ENCODE measurements around the gene ATP6V0B. TPM values are rescaled to one million over a fixed set of nuclear protein-coding genes. Genes with fewer than 3 reads are reported as not detected.

Gene ATP6V0B
- total and polyA plus RNA-seq, 9 of the 15 experiments (the other 6 are each of a cell fraction or from before 2014, with no cell fraction given), result 137 to 328 (median 220) TPM

DNA sequence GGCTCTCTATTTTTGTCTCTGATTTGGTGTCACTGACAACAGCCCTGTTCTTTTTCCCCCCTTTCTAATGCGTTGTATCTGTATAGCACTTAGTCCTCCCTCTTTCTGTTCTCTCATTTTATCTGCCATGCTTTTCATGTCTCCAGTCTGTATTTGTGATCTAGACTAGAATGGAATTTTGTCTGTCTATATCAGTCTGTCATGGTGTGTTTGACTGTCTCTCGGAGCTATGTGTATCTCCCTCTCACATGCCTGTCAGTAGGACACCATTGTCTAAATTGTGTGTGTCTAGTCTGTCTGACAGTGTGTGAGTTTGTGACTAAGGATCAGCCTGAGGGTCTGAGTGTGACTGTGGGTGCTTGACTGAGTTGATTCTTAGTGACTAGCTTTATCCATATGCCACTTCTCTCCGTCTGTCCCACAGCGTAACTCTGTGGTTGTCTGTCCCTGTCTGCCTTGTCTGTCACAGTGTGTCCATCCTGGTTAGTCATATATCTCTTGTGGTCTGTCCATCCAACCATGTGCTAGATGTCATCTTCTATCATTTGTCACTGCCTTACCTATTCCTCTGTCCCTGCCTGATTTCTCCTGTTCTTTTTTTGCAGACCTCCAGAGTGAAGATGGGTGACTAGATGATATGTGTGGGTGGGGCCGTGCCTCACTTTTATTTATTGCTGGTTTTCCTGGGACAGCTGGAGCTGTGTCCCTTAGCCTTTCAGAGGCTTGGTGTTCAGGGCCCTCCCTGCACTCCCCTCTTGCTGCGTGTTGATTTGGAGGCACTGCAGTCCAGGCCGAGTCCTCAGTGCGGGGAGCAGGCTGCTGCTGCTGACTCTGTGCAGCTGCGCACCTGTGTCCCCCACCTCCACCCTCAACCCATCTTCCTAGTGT is 2.9 kb downstream of the ATP6V0B start (continued):
- TF ChIP-seq TFAM (CRISPR knock-in tag; conservative IDR thresholded peaks at IDR 0.05) (no peak), ZNF778 (CRISPR knock-in tag; IDR thresholded peaks at IDR 0.05) (no peak), HDGF (IDR thresholded peaks at IDR 0.05) (0 out of 2 replicates have a peak, but pooled peaks have one; percentile 52), ZNF140 (CRISPR knock-in tag; IDR thresholded peaks at IDR 0.05) (no peak), EGR1 (conservative IDR thresholded peaks at IDR 0.05) (0 out of 2 replicates have a peak, but pooled peaks have one; percentile 13)
- TF ChIP-seq, protein P1, sequence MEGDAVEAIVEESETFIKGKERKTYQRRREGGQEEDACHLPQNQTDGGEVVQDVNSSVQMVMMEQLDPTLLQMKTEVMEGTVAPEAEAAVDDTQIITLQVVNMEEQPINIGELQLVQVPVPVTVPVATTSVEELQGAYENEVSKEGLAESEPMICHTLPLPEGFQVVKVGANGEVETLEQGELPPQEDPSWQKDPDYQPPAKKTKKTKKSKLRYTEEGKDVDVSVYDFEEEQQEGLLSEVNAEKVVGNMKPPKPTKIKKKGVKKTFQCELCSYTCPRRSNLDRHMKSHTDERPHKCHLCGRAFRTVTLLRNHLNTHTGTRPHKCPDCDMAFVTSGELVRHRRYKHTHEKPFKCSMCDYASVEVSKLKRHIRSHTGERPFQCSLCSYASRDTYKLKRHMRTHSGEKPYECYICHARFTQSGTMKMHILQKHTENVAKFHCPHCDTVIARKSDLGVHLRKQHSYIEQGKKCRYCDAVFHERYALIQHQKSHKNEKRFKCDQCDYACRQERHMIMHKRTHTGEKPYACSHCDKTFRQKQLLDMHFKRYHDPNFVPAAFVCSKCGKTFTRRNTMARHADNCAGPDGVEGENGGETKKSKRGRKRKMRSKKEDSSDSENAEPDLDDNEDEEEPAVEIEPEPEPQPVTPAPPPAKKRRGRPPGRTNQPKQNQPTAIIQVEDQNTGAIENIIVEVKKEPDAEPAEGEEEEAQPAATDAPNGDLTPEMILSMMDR (IDR thresholded peaks at IDR 0.05 in 2 of 3, conservative IDR thresholded peaks at IDR 0.05 in 1 of 3; ENCODE audit: insufficient read depth in 2 of 3, low read depth in 1 of 3, low read length in 3 of 3), result no peak
- TF ChIP-seq, protein P2, sequence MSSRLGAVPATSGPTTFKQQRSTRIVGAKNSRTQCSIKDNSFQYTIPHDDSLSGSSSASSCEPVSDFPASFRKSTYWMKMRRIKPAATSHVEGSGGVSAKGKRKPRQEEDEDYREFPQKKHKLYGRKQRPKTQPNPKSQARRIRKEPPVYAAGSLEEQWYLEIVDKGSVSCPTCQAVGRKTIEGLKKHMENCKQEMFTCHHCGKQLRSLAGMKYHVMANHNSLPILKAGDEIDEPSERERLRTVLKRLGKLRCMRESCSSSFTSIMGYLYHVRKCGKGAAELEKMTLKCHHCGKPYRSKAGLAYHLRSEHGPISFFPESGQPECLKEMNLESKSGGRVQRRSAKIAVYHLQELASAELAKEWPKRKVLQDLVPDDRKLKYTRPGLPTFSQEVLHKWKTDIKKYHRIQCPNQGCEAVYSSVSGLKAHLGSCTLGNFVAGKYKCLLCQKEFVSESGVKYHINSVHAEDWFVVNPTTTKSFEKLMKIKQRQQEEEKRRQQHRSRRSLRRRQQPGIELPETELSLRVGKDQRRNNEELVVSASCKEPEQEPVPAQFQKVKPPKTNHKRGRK (tag; IDR thresholded peaks at IDR 0.05), result no peak
- TF ChIP-seq, protein P3, sequence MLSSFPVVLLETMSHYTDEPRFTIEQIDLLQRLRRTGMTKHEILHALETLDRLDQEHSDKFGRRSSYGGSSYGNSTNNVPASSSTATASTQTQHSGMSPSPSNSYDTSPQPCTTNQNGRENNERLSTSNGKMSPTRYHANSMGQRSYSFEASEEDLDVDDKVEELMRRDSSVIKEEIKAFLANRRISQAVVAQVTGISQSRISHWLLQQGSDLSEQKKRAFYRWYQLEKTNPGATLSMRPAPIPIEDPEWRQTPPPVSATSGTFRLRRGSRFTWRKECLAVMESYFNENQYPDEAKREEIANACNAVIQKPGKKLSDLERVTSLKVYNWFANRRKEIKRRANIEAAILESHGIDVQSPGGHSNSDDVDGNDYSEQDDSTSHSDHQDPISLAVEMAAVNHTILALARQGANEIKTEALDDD (IDR thresholded peaks at IDR 0.05), result peak; percentile 46; the same call in 1 of the 2 replicates
- TF ChIP-seq, protein P4, sequence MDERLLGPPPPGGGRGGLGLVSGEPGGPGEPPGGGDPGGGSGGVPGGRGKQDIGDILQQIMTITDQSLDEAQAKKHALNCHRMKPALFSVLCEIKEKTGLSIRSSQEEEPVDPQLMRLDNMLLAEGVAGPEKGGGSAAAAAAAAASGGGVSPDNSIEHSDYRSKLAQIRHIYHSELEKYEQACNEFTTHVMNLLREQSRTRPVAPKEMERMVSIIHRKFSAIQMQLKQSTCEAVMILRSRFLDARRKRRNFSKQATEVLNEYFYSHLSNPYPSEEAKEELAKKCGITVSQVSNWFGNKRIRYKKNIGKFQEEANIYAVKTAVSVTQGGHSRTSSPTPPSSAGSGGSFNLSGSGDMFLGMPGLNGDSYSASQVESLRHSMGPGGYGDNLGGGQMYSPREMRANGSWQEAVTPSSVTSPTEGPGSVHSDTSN (CRISPR knock-in tag; IDR thresholded peaks at IDR 0.05; ENCODE audit: low read depth), result no peak
- TF ChIP-seq, protein P4 (tag; conservative IDR thresholded peaks at IDR 0.05; ENCODE audit: low read depth), result 0 out of 2 replicates have a peak, but pooled peaks have one; percentile 44
- TF ChIP-seq, protein P5, sequence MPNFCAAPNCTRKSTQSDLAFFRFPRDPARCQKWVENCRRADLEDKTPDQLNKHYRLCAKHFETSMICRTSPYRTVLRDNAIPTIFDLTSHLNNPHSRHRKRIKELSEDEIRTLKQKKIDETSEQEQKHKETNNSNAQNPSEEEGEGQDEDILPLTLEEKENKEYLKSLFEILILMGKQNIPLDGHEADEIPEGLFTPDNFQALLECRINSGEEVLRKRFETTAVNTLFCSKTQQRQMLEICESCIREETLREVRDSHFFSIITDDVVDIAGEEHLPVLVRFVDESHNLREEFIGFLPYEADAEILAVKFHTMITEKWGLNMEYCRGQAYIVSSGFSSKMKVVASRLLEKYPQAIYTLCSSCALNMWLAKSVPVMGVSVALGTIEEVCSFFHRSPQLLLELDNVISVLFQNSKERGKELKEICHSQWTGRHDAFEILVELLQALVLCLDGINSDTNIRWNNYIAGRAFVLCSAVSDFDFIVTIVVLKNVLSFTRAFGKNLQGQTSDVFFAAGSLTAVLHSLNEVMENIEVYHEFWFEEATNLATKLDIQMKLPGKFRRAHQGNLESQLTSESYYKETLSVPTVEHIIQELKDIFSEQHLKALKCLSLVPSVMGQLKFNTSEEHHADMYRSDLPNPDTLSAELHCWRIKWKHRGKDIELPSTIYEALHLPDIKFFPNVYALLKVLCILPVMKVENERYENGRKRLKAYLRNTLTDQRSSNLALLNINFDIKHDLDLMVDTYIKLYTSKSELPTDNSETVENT (CRISPR knock-in tag; IDR thresholded peaks at IDR 0.05), result no peak
- TF ChIP-seq, protein P6, sequence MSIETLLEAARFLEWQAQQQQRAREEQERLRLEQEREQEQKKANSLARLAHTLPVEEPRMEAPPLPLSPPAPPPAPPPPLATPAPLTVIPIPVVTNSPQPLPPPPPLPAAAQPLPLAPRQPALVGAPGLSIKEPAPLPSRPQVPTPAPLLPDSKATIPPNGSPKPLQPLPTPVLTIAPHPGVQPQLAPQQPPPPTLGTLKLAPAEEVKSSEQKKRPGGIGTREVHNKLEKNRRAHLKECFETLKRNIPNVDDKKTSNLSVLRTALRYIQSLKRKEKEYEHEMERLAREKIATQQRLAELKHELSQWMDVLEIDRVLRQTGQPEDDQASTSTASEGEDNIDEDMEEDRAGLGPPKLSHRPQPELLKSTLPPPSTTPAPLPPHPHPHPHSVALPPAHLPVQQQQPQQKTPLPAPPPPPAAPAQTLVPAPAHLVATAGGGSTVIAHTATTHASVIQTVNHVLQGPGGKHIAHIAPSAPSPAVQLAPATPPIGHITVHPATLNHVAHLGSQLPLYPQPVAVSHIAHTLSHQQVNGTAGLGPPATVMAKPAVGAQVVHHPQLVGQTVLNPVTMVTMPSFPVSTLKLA (conservative IDR thresholded peaks at IDR 0.05), result 0 out of 4 replicates have a peak, but pooled peaks of 1 of the 2 experiments have one; percentile 32

Measured in K562 (cell line).